RCC 7860 (cell line): ENCODE results near the gene HOXB7.

Experiments used
- DNase-seq: peaks from one replicate; pipeline ENCODE4 v3.0.0-alpha.2; 2015; ENCODE audit warnings: low spot score
- FAIRE-seq: peaks from 2 replicates; lab custom pipeline; 2012; peaks lifted over from hg19 to GRCh38; lab: Jason Lieb, UNC

Gene HOXB7

GRCh38 chr17:48570325-48571023, 40.3 kb downstream of the HOXB7 start:
- FAIRE-seq: no peak
- no peak for DNase-seq

DNA sequence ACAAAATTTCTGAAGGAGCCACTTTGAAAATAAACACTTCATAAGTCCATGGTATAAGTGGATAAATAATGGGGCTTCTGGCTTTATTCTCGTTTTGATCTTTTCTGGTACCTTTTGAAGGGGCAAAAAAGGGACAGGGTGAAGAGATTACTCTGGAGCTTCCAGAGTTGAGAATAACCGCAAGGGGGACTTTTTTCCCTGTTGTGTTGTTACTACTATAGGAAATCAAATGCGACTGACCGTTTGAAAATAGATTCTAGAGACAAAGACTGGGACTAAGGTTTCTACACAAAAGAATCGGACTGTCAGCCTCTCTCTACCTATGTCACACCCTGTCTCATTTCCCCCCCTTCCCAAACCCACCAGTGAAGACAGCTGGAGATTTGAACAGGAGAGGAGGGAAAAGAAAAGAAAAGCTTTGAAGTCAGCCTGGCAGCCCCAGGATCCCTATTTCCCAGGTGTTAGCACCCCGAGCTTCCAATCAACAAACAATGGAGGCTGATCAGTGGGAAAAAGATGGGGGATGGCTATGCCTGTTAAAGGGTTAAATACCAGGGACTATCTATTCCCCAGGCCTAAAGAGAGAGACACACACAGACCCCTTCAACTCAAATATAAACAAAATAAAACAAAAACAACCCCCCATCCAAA, 41.0 kb downstream of the HOXB7 start:
- FAIRE-seq: no peak
- DNase-seq: no peak

- FAIRE-seq: no peak
- no peak for DNase-seq
Observed at GRCh38 chr17:48569240-48569582, 41.6 kb downstream of the HOXB7 start.

- DNase-seq (no peak), FAIRE-seq (no peak)
Observed at GRCh38 chr17:48568499-48569239, 42.1 kb downstream of the HOXB7 start.

GRCh38 chr17:48567646-48568354, 43.0 kb downstream of the HOXB7 start:
- FAIRE-seq: no peak
- DNase-seq: no peak

GRCh38 chr17:48567209-48567608, 43.6 kb downstream of the HOXB7 start:
- FAIRE-seq (no peak), DNase-seq (no peak)

DNA sequence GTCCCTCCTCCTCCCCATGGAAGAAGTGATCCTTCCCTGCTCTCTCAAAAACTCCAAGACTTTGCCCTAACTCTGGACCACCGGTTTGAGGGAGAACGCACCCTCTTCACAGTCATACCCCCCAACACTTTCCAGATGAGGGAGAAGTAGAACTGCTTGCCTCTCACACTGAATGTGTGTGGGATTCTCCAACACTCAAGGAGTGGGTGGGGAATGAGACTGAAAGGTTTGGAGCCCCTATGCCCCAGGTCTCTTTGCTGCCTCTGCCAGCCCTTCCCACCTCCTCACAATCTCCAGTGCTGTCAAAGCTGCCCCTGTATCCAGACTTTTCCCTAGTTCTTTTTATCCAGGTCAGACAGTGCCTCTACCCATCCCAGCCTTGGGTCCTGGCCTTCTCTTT, 44.1 kb downstream of the HOXB7 start:
- no peak for FAIRE-seq
- DNase-seq: no peak

DNA sequence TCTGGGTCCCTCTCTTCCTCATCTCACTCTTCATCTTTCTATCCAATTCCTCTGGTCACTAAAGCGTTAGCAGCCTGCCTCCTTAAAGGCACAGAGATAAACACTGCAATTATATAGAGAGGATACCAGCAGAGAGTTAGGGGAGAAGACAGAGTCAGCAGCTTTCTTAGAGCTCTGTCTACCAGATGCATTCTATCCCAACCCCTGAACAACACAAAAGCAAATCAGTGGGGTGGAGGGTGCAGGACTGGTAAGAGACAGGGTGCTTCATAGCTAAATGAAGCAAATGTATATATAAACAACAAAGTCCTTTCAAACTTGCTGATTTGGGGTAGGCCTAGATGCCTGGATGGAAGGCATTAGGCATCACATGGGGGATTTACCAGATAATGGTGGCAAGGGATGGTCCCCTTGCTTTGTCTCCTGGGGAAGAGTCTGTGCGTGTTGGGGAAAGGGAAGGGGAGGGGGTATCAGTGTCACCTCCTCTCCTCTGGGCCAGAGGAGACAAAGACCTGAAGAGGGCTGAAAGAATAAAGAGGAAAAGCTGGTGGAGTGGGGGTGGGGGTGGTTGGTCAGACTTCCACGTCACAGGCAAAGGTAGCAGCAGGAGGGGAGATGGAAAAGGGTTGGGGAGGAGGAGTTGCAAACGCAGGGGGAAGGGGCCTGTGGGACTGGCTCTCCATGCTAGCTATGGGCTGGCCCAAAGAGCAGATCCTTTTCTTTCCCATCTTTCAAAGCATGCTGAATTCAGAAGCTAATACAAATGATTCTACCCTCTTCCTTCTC, 44.7 kb downstream of the HOXB7 start:
- DNase-seq (no peak), FAIRE-seq (no peak)

DNA sequence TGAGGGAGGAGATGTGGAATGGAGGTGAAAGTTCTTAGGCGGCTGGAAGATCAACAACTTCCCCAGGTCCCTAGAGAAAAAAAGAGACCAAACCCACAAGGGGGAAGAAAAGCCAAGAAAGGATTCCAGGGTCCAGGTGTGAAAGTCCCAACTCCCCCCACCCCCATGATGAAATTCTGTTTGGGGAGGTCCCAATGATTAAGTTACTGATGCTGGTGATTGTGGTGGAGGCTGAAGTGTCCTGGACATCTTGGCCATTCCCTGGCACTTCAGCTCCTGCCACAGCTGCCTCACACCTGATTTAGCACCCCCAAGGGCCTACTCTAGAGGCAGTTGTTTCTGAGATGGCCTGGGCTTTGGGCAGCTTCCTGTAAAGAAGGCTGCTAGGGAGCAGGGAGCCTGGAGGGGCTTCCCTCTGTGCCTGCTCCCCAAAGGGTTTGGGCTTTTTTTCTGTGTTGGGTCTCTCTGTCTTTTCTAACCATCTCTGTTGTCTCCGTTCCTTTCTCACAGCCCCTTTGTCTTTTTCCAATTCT, 45.7 kb downstream of the HOXB7 start:
- FAIRE-seq: no peak
- no peak for DNase-seq

- FAIRE-seq (no peak), DNase-seq (no peak)
Observed at GRCh38 chr17:48564188-48565021, 46.4 kb downstream of the HOXB7 start.

- FAIRE-seq: no peak
- DNase-seq: no peak
Observed at GRCh38 chr17:48563867-48564187, 47.0 kb downstream of the HOXB7 start.

DNA sequence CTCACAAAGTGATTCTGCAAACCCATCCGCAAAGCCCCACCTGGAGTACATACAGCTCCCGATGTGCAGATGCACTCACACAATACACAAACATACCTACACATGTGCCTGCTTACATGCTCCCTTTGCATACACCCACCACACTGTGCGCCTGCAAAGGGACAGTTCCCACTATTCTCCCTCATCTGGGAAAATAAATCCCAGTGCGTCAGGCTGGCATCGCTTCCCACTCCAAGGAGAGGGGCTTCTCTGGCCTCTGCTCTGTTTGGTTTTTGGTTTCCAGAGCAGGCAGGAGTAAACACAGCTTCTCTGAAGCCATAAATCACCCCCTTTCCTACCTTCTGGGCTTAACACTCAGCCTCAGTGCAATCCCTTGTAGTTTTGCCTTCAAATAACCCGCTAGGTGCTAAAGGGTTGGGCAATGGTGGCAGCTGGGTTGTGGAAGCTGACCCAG, 47.4 kb downstream of the HOXB7 start:
- DNase-seq (no peak), FAIRE-seq (no peak)

- FAIRE-seq (no peak), DNase-seq (no peak)
Observed at GRCh38 chr17:48562934-48563333, 47.9 kb downstream of the HOXB7 start.

- DNase-seq (no peak), FAIRE-seq (no peak)
Observed at GRCh38 chr17:48561884-48562810, 48.7 kb downstream of the HOXB7 start.

GRCh38 chr17:48559840-48560817, 50.7 kb downstream of the HOXB7 start:
- DNase-seq: no peak
- FAIRE-seq: no peak

- no peak for DNase-seq
- FAIRE-seq: no peak
Observed at GRCh38 chr17:48559122-48559839, 51.5 kb downstream of the HOXB7 start.

DNA sequence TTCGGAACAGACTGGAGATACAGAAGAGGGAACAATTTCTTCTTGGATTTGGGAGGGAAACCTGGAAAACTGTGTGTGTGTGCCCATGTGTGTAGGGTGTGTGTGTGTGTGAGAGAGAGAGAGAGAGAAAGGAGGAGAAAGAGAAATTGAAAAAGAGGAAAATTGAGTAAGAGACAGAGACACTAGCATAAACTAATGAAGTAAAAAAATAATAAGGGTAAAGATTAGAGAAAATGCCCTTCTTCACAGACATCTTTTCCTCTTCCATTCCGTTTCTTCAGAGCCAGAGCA, 52.0 kb downstream of the HOXB7 start:
- DNase-seq (no peak), FAIRE-seq (no peak)
